Mononuclear cell (primary cell): ENCODE data around the gene ZNF512B. TPM values are rescaled to one million over a fixed set of nuclear protein-coding genes. Genes with fewer than 3 reads are reported as not detected.

Experiments used
- H3K27me3 ChIP-seq: 2 replicates; pipeline ENCODE4 v1.6.0; 2011; ENCODE audit warnings: low read length, control low read depth; ENCODE audit not compliant: insufficient read depth
- H3K4me1 ChIP-seq: 2 replicates; pipeline ENCODE4 v1.5.1; 2011; ENCODE audit warnings: mild to moderate bottlenecking, low read length, control low read depth; ENCODE audit not compliant: insufficient read depth
- H3K4me3 ChIP-seq: 2 replicates; pipeline ENCODE4 v1.5.1; 2011; ENCODE audit warnings: mild to moderate bottlenecking, low read length, moderate library complexity
- H3K9me3 ChIP-seq: 2 replicates; pipeline ENCODE4 v1.5.1; 2011; ENCODE audit warnings: low read depth, mild to moderate bottlenecking, control low read depth, low read length
- total RNA-seq: library from RNA; depleted of rRNA; stranded (reverse); fragments of >200 nt; gene quantifications from one replicate; pipeline ENCODE4 v1.2.3, GENCODE V29; 2012

ZNF512B gene
- total RNA-seq, 1 donor = 5.5 TPM

DNA sequence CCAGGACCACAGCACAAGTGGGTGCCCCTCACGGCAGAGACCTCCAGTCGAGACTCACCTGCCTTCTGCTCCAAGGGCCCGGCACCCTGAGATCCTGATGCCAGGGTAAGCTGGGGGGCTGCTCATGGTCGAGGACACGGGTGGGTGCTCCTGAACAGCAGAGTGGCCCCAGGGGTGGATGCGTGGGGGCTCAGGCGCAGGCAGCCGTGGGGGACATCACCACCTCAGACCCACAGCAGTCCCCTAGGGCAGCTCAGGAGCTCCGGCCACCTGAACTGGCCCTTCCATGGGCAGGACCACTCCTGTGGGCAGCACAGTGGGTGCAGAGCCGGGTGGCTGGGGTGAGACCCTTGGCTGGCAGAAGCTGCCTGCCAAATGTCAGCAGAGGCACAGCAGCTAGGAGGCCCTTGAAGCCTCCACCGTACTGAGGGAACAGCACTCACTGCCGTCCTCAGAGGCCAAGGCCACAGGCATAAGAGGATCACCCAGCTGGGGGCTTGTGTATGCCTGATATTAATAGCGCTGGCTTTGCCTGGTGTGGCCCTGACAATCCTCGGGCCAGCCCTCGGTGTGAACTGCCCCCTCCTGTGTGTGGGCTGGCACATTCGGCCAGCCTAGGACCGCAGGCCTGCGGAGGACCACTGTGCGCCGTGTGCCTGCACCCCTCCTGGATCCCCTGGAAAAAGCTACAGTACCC, 18.9 kb downstream of the ZNF512B start:
- H3K27me3 ChIP-seq = no peaks in the 10 kb centered on the region
- H3K4me3 ChIP-seq = no peak overlapping the region
- peaks cover 57% of the 10 kb centered on the region for H3K4me1 ChIP-seq
- no peaks in the 10 kb centered on the region for H3K9me3 ChIP-seq

DNA sequence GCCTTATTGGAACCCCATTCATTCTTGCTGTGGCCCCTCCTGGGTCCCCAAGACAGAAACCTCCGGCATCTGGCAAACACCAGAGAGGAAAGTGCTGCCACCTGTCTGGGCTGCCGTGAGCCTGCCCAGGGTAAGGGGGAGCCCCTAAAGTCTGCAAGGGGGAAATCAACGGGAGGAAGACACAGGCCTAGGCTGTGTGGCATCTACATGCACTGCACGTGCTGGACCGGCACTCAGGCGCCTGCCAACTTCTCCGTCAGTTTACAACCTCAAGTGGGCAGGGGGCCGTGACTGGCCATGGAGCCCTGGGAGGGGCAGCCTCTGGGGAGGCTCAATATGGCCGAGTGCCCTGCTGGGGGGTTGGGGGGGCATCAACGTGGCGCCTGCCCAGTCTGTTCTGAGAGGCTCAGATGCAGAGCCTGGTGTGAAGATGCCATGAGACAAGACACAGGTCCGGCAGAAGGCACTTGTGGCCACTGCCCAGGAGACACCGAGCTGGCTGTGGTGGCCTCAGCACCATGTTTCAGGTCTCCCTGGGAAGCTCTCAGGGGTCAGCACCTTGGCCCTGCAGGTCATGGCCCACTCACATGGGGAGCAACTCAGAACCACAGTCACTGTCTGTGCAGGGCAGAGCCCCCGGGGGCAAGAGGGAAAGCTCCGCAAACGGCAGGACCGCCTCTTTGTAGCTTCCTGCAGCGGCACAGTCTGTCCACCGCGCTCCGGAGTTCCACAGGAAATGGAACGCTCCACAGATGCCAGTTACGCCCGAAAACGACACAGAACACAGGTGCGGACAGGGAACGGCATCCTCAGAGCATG, 21.9 kb downstream of the ZNF512B start:
- Histone ChIP-seq H3K27me3 (no peaks in the 10 kb centered on the region), H3K9me3 (no peaks in the 10 kb centered on the region), H3K4me3 (no peak overlapping the region), H3K4me1 (peaks cover 41% of the 10 kb centered on the region)

DNA sequence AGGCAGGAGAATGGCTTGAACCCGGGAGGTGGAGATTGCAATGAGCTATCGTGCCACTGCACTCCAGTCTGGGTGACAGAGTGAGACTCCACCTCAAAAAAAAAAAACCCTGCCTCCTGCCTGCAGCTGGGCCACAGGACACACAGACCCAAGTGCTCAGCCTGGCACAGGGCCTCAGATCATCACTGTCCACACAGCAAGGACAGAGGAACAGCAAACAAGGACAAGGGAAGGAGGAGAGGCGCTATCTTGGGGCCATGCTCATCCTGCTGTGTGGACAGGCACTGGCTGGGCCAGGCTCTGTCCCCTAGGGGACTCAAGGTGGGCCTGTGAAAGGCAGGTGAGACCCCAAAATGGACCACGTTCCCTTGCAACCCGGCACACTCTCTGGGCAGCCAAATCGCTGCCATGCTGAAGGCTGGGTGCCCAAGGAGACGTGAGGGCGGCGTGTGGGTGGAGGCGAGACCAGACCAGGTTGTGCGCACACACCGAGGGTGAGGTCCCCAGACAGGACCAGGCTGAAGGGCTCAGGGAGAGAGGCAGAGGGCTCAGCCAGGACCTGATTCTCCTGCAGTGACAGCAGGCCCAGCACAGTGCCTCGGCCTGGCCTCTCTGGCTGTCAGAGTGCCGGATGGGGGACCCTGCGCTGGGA, 22.6 kb downstream of the ZNF512B start:
- Histone ChIP-seq H3K4me1 (peaks cover 47% of the 10 kb centered on the region), H3K4me3 (no peak overlapping the region), H3K27me3 (no peaks in the 10 kb centered on the region), H3K9me3 (no peaks in the 10 kb centered on the region)

DNA sequence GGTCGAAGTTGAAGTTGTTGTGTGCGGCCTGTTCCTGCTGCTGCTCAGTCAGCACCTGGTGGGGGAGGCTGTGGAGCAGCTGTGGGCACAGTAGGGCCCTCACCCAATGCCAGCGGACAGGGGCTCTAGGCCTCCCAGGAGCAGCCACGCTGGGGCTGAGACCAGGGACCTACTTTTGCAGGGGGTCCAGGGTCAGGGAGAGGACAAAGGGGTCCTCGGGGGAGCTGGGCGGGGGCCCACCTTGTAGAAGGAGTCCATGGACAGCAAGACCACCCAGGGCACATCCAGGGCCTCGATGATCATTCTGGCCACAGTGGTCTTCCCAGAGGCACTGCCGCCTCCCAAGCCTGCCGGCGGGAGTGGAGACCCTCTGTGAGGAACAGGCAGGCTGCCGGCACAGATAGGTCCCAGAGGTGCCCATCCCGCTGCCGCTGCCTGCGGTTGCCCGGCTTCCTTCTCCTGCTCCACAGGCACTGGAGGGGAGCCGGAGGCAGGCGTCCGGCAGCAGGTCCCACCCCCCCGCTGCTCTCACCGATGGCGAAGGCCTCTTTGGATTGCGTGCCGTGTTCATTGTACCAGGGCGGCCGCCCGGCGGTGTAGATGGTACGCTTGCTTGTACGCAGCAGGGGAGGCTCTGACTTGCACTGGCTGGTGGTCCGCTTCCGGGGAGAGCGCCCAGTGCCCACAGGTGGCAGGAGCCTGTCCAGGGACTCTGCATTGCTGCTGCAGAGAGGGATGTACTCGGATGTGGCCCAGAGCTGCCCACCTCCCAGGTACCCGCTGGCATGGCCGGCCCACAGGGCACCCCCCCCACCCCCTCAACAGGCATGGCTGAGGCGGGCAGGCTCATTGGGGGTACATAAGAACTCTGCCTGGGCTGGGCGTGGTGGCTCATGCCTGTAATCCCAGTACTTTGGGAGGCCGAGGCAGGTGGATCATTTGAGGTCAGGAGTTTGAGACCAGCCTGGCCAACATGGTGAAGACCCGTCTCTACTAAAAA, 23.5 kb downstream of the ZNF512B start:
- H3K27me3 ChIP-seq = no peaks in the 10 kb centered on the region
- no peaks in the 10 kb centered on the region for H3K9me3 ChIP-seq
- H3K4me3 ChIP-seq = no peak overlapping the region
- H3K4me1 ChIP-seq = peaks cover 51% of the 10 kb centered on the region

DNA sequence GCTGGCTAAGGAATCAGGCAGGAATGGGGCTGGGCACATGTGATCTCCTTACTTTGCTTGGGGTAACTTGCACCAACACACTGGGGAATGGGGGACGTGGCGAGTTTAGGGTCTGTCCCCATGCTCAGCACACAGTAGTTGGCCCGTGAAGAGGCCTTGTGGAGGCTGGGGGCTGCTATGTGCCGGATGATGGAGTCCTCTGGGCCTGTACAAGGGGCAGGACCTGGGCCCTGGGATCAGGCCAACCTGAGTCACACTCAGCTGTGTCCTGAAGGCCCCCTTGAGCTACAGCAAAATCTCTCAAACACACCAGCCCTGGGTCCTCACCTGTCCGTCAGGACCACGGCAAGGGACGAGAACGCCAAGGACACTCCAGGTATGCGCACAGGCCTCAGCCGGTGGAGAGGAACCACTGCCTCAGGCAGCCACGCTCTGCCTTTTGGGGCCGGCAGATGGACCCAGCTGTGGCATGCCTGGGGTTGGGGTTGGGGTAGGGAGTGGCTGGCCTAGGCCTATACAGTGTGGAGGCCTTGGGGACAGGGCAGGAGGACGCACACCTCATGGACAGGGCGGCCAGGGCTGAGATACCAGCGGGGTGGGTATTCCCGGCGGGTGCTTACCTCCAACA, 24.6 kb downstream of the ZNF512B start:
- Histone ChIP-seq H3K9me3 (no peaks in the 10 kb centered on the region), H3K4me3 (no peak overlapping the region), H3K4me1 (peaks cover 59% of the 10 kb centered on the region), H3K27me3 (no peaks in the 10 kb centered on the region)

DNA sequence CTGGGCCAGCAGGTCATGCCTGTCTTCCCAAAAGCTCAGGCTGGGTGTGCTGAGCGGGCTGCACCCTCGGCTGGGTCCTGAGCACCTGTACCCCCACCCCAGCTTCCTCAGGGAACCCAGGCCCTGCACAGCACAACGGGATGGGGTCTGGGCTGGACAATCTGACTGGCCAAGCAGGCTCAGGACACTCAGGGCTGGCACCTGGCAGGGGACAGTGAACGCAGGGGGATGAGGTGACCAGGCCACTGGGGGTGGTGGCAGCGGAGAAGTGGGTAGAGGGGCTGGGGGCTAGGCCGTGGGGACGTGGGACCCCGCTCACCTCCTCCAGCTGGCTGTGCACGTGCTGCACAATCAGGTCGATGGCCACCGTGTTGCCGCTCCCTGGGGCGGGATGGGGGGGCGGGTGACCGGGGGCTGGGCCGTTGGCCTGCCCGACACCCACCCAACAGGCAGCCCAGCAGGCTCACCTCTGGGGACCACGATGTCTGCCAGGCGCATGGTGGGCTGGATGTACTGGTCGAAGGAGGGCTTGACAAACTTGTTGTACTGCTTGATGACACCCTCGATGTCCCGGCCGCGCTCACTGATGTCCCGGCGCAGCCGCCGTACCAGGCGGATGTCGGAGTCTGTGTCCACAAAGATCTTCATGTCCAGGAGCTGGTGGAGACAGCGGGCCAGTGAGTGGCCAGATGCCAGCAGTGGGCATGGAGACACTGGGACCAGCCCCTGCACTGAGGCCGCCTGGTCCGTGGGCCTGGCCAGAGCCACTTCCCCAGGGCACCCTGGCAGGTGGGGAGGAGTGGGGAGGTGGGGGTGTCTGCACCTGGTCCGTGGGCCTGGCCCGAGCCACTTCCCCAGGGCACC, 25.4 kb downstream of the ZNF512B start:
- no peaks in the 10 kb centered on the region for H3K27me3 ChIP-seq
- H3K4me1 ChIP-seq = peaks cover 51% of the 10 kb centered on the region
- no peak overlapping the region for H3K4me3 ChIP-seq
- no peaks in the 10 kb centered on the region for H3K9me3 ChIP-seq

DNA sequence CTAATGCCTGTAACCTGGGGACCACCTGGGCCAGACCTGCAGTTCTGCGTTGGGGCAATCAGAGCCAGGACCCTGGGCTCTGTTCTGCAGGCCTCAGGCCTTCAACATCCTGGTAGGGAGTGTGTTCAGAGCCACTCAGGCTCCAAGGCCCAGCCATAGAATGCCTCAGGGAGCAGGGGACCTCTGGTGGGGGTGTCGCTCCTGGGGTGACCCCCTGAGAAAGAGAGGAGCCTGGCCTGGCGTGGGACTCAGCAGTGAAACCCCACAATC, 26.0 kb downstream of the ZNF512B start:
- no peaks in the 10 kb centered on the region for H3K9me3 ChIP-seq
- H3K4me3 ChIP-seq = no peak overlapping the region
- peaks cover 45% of the 10 kb centered on the region for H3K4me1 ChIP-seq
- no peaks in the 10 kb centered on the region for H3K27me3 ChIP-seq

DNA sequence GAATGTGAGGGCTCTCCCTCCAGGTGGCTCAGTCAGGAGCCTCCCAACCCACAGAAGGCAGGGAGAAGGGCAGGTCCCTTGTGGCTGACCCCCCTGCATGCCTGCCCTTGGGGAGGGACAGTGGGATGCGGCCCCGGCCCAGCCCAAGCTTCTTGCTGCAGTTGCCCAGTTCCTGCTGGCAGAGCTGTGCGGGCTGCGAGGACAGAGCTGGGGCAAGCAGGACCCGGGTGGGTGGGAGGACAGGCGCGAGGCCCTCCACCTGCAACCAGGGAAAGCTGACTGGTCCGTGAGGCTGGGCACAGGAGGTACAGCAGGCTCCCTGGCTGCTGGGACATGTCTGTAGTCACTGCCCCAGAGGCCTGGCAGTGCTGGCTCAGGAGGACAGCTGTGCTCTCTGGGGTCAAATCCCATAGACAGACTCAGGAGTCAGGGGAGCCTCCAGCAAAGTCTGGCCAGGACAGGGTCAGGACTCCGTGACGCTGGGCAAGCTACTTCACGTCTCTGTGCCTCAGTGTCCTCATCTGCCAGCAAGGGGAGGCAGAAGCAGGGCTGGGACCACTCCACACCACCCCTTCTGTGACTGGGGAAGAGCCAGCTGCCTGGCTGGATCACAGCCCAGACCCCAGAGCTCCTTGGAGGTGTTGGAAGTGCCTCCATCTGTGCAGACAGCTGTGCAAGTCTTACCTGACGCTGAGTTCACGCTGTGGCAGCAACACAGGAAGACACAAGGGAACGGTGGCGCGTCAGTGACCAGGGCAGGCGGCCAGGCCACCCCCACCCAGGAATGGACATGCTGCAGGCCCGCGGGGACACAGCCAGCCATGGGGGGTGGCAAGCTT, 26.5 kb downstream of the ZNF512B start:
- peaks cover 40% of the 10 kb centered on the region for H3K4me1 ChIP-seq
- H3K27me3 ChIP-seq = no peaks in the 10 kb centered on the region
- no peak overlapping the region for H3K4me3 ChIP-seq
- no peaks in the 10 kb centered on the region for H3K9me3 ChIP-seq

DNA sequence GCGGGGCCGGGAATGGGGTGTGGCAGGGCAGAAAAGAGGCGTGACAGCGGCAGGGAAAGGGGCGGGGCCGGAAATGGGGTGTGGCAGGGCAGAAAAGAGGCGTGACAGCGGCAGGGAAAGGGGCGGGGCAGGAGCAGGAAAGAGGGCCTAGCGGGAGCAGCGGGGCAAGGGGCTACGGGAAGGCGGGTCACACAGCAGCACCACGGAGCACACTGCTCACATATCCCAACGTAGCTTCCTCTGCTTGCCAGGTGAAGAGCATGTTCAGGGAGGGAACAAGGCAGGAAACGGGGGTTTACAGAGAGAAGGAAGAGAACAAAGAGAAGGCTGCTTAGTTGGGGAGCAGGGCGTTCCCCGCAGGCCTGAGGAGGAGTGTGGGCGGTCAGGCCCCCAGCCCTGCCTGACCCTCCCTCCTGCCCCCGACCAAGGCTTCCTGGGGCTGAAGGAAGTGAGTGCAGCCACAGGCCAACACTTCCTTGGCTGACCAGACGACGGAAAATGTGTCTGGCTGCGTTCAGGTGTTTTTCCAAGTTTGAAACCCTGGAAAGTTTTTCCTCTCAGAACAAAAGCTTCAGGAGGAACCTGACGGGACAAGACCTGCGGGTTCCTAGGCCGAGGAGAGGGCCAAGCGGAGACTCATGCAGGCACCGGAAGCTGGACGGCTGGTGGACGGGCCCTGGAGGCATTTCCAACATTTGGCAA, 27.3 kb downstream of the ZNF512B start:
- Histone ChIP-seq H3K27me3 (no peaks in the 10 kb centered on the region), H3K9me3 (no peaks in the 10 kb centered on the region), H3K4me1 (peaks cover 32% of the 10 kb centered on the region), H3K4me3 (no peak overlapping the region)

DNA sequence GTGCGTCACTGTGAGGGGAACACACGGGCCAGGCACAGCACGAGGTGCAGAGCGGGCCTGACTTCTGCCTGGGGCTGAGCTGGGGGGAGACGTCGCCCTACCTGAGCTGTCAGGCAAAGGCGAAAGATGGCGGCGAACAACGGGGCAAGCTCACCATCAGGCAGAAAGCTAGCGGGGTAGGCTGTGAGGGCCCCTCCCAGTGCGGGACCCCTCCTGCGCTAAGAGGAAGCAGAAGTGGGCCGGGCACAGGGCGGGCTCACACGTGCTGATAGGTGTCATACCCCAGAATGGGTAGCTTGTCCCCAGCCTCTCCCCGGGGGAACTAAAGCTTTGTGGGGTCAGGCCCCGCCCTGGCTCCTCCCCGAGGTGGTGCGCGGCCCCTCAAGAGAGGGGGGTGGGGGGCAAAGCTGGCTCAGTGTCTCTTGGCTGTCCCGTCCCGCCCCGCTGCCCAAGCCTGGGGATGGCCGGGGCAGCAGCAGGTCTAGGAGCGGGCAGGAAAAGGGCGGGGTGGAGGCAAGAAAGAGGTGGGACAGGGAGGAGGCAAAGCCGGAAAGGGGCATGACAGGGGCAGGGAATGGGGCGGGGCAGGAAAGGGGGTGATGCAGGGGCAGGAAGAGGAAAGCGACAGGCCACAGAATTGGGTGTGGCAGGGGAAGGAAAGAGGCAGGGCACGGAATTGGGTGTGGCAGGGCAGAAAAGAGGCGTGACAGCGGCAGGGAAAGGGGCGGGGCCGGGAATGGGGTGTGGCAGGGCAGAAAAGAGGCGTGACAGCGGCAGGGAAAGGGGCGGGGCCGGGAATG, 28.2 kb downstream of the ZNF512B start:
- no peaks in the 10 kb centered on the region for H3K9me3 ChIP-seq
- no peaks in the 10 kb centered on the region for H3K27me3 ChIP-seq
- H3K4me3 ChIP-seq = no peak overlapping the region
- H3K4me1 ChIP-seq = peaks cover 26% of the 10 kb centered on the region

DNA sequence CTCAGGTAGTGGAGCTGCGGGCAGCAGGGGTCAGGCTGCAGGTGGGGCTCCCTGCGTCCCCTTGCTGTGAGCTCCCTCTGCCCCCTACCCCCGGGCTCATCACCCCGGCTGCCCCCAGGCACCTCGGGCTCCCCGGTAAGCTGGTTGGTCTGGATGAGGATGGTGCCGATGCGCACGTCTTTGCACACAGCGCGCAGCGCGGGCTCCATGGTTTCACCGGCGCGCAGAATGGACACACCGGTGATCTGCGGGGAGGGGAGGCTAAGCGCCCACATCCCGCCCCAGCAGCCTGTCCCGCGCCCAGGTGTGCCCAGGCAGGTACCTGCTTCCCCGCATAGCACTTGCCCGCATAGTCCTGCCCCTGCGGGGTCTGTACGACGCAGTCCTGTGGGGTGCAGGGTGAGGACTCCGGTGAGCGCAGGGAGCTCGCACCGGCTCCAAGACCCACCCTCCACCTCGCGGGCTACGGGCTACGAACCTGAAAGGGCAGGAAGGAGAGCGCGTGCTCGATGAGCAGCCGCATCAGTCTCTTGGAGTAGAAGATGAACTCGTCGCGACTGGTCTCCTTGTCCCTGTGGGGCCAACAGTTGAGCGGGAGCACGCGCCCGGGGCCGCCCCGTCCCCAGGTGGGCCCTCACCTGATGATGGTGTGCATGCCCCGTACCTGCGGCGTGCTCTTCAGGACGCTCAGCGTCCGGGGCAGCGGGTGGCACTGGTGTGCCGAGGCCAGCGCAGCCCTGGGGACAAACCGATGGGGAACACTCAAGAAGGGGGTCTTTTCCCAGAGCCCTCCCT, 29.1 kb downstream of the ZNF512B start:
- Histone ChIP-seq H3K4me1 (peaks cover 26% of the 10 kb centered on the region), H3K9me3 (no peaks in the 10 kb centered on the region), H3K27me3 (no peaks in the 10 kb centered on the region), H3K4me3 (no peak overlapping the region)
